Measurements from ENCODE around the gene PFN1. TPM values are rescaled to one million over a fixed set of nuclear protein-coding genes. Genes with fewer than 3 reads are reported as not detected.
"Not testable (repeated sequence)": the region's sequence is repeated elsewhere in the genome, so short reads cannot be mapped to it uniquely, and the experiment has no call there.

Gene PFN1
- total and polyA plus RNA-seq, 2 donors (not counting 3 experiments of a cell fraction or from before 2014, with no cell fraction given): 1,191 to 1,577 TPM

GRCh38 chr17:4928881-4929280 lies 19.4 kb downstream of the PFN1 start:
- no peaks in the 10 kb centered on the region for H3K79me2 ChIP-seq (ENCODE audit: control insufficient read depth, insufficient read depth, low read length)
- TSS peak; percentile 9 for BruUV-seq (replicated peaks)
- dilution Hi-C loops (cut with MboI; ENCODE audit: extremely low pct_ligation_motif_present, low sequenced_read_pairs) (no loop called here), intact Hi-C loops (cut with micrococcal nuclease) (no loop called here)
- H3K9ac ChIP-seq (replicated peaks; ENCODE audit: extremely low read depth, insufficient read depth, low read length): no peak overlapping the region
- no peaks in the 10 kb centered on the region for H4K20me1 ChIP-seq (replicated peaks; ENCODE audit: control insufficient read depth, extremely low read depth, insufficient read depth, low read length)
- H2AFZ ChIP-seq (ENCODE audit: low read depth, low read length): no peak overlapping the region
- H3K4me3 ChIP-seq (replicated peaks in 1 of 3; ENCODE audit: insufficient read depth in 1 of 3, low read depth in 1 of 3, low read length in 3 of 3): no peak overlapping the region
- H3K4me1 ChIP-seq (ENCODE audit: control insufficient read depth, extremely low read depth, insufficient read depth, low read length): no peaks in the 10 kb centered on the region
- TF ChIP-seq JUN (IDR thresholded peaks at IDR 0.05; ENCODE audit: borderline replicate concordance, insufficient read depth, insufficient read length, low read depth): no peak
- no peak overlapping the region for H3K27ac ChIP-seq (ENCODE audit: insufficient read depth, low read depth, low read length)
- no peak for DNase-seq (ENCODE audit: low read depth, low spot score)
- no peaks in the 10 kb centered on the region for H3K27me3 ChIP-seq (ENCODE audit: control insufficient read depth in 2 of 2, insufficient read depth in 2 of 2, low read length in 2 of 2)
- no peaks in the 10 kb centered on the region for H3K9me3 ChIP-seq (replicated peaks; ENCODE audit: control insufficient read depth, insufficient read depth, low read length)
- ChIA-PET POLR2A (no interaction called here), CTCF (interaction anchor here (1.7 kb wide), 1 partner anchor 9 kb away, joined by 6 read pairs; no protein-coding TSS in a partner anchor)
- no peak for FAIRE-seq
- H3K36me3 ChIP-seq (ENCODE audit: control insufficient read depth in 2 of 2, extremely low read depth in 1 of 2, insufficient read depth in 2 of 2, low read length in 2 of 2): no peaks in the 10 kb centered on the region
- no peak overlapping the region for H3K4me2 ChIP-seq (ENCODE audit: insufficient read depth, low read length)
- no peaks in the 10 kb centered on the region for H3K9me1 ChIP-seq (replicated peaks; ENCODE audit: control insufficient read depth, extremely low read depth, insufficient read depth, low read length)

- H3K4me2 ChIP-seq (ENCODE audit: insufficient read depth, low read length); DNase-seq (ENCODE audit: low read depth, low spot score); H3K79me2 ChIP-seq (ENCODE audit: control insufficient read depth, insufficient read depth, low read length); H2AFZ ChIP-seq (ENCODE audit: low read depth, low read length); H4K20me1 ChIP-seq (replicated peaks; ENCODE audit: control insufficient read depth, extremely low read depth, insufficient read depth, low read length); H3K9me3 ChIP-seq (replicated peaks; ENCODE audit: control insufficient read depth, insufficient read depth, low read length); dilution Hi-C loops (cut with MboI; ENCODE audit: extremely low pct_ligation_motif_present, low sequenced_read_pairs); H3K36me3 ChIP-seq (ENCODE audit: control insufficient read depth in 2 of 2, extremely low read depth in 1 of 2, insufficient read depth in 2 of 2, low read length in 2 of 2); H3K27me3 ChIP-seq (ENCODE audit: control insufficient read depth in 2 of 2, insufficient read depth in 2 of 2, low read length in 2 of 2); intact Hi-C loops (cut with micrococcal nuclease); FAIRE-seq; H3K9me1 ChIP-seq (replicated peaks; ENCODE audit: control insufficient read depth, extremely low read depth, insufficient read depth, low read length); H3K9ac ChIP-seq (replicated peaks; ENCODE audit: extremely low read depth, insufficient read depth, low read length); POLR2A ChIA-PET; BruUV-seq (replicated peaks); H3K4me3 ChIP-seq (replicated peaks in 1 of 3; ENCODE audit: insufficient read depth in 1 of 3, low read depth in 1 of 3, low read length in 3 of 3); H3K4me1 ChIP-seq (ENCODE audit: control insufficient read depth, extremely low read depth, insufficient read depth, low read length); H3K27ac ChIP-seq (ENCODE audit: insufficient read depth, low read depth, low read length): not testable (repeated sequence)
- CTCF ChIA-PET: interaction anchor here (1.1 kb wide), 1 partner anchor 18 kb away, joined by 4 read pairs; no protein-coding TSS in a partner anchor
Measured at GRCh38 chr17:4926577-4927335, 21.6 kb downstream of the PFN1 start.

All from endothelial cell of umbilical vein (primary cell).